ENCODE measurements around the gene ELMO1. TPM values are rescaled to one million over a fixed set of nuclear protein-coding genes. Genes with fewer than 3 reads are reported as not detected.

Gene ELMO1
- total RNA-seq, 1 experiment from 2014 or later = 1.1 TPM

DNA sequence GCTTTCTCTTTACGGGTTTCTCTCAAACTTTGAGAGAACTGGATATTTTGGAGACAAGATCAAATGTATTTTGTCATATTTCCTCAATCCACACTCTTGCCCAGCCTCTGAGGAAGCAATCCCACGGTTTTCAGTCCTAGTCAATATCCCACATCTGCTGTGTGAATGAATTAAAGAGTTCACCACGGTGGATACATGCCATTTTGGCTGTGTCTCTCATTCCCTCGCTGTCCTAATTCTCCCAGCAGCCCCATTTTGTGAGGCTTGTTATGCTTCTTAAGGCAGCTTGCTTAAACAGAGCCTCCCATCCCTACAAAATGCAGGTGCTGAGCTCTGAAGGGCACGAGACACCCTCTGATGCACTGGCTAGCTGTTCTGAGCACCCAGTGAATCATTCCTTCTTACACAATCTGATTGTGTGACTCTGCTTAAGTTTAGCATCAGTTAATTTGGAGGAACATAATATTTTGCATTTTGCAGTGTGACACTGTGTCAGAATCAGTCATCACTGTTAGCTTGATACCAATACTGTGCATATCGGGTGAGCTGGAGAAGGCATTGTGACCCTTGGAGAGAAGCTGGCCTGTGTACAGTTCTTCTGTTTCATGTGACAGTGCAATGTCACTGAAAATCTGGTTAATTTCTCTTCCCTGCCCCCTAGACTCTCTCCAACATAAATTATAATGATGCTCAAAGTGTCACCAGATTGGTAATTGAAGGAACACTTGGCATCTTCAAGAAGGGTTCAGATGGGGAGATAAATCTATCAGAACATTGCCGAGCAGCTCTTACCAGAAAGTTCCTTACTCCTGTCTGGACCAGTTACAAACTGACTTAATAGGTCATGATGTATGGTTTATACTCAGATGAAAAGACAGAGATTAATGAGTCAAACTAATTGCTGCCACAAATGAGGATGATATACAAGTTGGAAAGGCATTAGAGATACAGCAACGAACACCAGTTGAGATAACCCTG, 620.6 kb downstream of the ELMO1 start:
- Histone ChIP-seq H3K36me3 (ENCODE audit: control insufficient read depth in 1 of 2, insufficient read depth in 2 of 2, low read length in 2 of 2) (no peaks in the 10 kb centered on the region), H3K9ac (ENCODE audit: low read length) (no peak overlapping the region), H3K4me3 (replicated peaks in 1 of 2; ENCODE audit: low read depth in 1 of 2, low read length in 2 of 2) (no peak overlapping the region), H3K4me2 (ENCODE audit: low read length) (no peak overlapping the region), H3K27ac (ENCODE audit: low read depth, low read length) (no peak overlapping the region), H2AFZ (ENCODE audit: low read depth, low read length, poor library complexity, severe bottlenecking) (no peak overlapping the region), H4K20me1 (ENCODE audit: insufficient read depth) (no peaks in the 10 kb centered on the region), H3K9me2 (ENCODE audit: insufficient read depth) (no peaks in the 10 kb centered on the region), H3K4me1 (ENCODE audit: control insufficient read depth in 1 of 2, insufficient read depth in 2 of 2, low read length in 2 of 2) (no peaks in the 10 kb centered on the region), H3K79me2 (ENCODE audit: insufficient read depth, low read length) (no peaks in the 10 kb centered on the region), H3K27me3 (ENCODE audit: insufficient read depth, low read length) (peaks cover 9% of the 10 kb centered on the region; the same call in 1 of the 2 replicates), H3K9me3 (ENCODE audit: control insufficient read depth in 1 of 2, insufficient read depth in 1 of 2, low read depth in 1 of 2, low read length in 2 of 2) (no peaks in the 10 kb centered on the region)
- no peak for ATAC-seq
- ChIA-PET POLR2A (no interaction called here), CTCF (interaction anchor here (0.8 kb wide), 1 partner anchor 140 kb away, joined by 3 read pairs; no protein-coding TSS in a partner anchor), RAD21 (ENCODE audit: low non-redundant PET in 1 of 2, low total read pairs in 2 of 2, uncharacterized antibody in 2 of 2, unreplicated experiment in 2 of 2) (no interaction called here)
- no peak for DNase-seq (ENCODE audit: low read depth, low spot score)
- intact Hi-C loops (cut with micrococcal nuclease) = loop anchor here (10.0 kb wide), 1 partner anchor 357 kb away; no protein-coding TSS in a partner anchor
- TF ChIP-seq SIN3A (IDR thresholded peaks at IDR 0.05; ENCODE audit: low read depth) = no peak
- TF ChIP-seq POLR2AphosphoS5 (IDR thresholded peaks at IDR 0.05; ENCODE audit: low read depth, low read length) = no peak
- TF ChIP-seq, protein P1, sequence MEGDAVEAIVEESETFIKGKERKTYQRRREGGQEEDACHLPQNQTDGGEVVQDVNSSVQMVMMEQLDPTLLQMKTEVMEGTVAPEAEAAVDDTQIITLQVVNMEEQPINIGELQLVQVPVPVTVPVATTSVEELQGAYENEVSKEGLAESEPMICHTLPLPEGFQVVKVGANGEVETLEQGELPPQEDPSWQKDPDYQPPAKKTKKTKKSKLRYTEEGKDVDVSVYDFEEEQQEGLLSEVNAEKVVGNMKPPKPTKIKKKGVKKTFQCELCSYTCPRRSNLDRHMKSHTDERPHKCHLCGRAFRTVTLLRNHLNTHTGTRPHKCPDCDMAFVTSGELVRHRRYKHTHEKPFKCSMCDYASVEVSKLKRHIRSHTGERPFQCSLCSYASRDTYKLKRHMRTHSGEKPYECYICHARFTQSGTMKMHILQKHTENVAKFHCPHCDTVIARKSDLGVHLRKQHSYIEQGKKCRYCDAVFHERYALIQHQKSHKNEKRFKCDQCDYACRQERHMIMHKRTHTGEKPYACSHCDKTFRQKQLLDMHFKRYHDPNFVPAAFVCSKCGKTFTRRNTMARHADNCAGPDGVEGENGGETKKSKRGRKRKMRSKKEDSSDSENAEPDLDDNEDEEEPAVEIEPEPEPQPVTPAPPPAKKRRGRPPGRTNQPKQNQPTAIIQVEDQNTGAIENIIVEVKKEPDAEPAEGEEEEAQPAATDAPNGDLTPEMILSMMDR (IDR thresholded peaks at IDR 0.05 in 2 of 3, conservative IDR thresholded peaks at IDR 0.05 in 1 of 3; ENCODE audit: borderline replicate concordance in 1 of 3, insufficient read depth in 1 of 3, low read depth in 2 of 3, low read length in 2 of 3) = no peak
- TF ChIP-seq ZFX (IDR thresholded peaks at IDR 0.05) = no peak
- TF ChIP-seq EGR1 (IDR thresholded peaks at IDR 0.05; ENCODE audit: low read depth) = no peak
- TF ChIP-seq ELF1 (IDR thresholded peaks at IDR 0.05; ENCODE audit: borderline replicate concordance, low read depth) = no peak
- no peak for TF ChIP-seq YY1 (IDR thresholded peaks at IDR 0.05; ENCODE audit: extremely low read depth, insufficient replicate concordance, low read depth, low read length)
- no TSS peak for BruUV-seq (replicated peaks)
